ENCODE measurements around the gene AGL.

- TF ChIP-seq CTCF (tag by site-specific recombination; IDR thresholded peaks at IDR 0.05), result no peak
- TF ChIP-seq ZSCAN23 (tag by site-specific recombination; IDR thresholded peaks at IDR 0.05), result no peak
- TF ChIP-seq ZNF114 (tag by site-specific recombination; IDR thresholded peaks at IDR 0.05), result no peak
- TF ChIP-seq ZFP37 (tag by site-specific recombination; IDR thresholded peaks at IDR 0.05), result no peak
- TF ChIP-seq, protein P1, sequence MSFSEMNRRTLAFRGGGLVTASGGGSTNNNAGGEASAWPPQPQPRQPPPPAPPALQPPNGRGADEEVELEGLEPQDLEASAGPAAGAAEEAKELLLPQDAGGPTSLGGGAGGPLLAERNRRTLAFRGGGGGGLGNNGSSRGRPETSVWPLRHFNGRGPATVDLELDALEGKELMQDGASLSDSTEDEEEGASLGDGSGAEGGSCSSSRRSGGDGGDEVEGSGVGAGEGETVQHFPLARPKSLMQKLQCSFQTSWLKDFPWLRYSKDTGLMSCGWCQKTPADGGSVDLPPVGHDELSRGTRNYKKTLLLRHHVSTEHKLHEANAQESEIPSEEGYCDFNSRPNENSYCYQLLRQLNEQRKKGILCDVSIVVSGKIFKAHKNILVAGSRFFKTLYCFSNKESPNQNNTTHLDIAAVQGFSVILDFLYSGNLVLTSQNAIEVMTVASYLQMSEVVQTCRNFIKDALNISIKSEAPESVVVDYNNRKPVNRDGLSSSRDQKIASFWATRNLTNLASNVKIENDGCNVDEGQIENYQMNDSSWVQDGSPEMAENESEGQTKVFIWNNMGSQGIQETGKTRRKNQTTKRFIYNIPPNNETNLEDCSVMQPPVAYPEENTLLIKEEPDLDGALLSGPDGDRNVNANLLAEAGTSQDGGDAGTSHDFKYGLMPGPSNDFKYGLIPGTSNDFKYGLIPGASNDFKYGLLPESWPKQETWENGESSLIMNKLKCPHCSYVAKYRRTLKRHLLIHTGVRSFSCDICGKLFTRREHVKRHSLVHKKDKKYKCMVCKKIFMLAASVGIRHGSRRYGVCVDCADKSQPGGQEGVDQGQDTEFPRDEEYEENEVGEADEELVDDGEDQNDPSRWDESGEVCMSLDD (tag by site-specific recombination; IDR thresholded peaks at IDR 0.05), result no peak
- TF ChIP-seq KLF17 (tag by site-specific recombination; IDR thresholded peaks at IDR 0.05), result no peak
- TF ChIP-seq ZNF510 (tag by site-specific recombination; IDR thresholded peaks at IDR 0.05; ENCODE audit: insufficient replicate concordance), result no peak
- no peak for TF ChIP-seq KLF10 (tag by site-specific recombination; IDR thresholded peaks at IDR 0.05)
- no peak for TF ChIP-seq ZNF157 (tag by site-specific recombination; IDR thresholded peaks at IDR 0.05)
- TF ChIP-seq ZNF530 (tag by site-specific recombination; IDR thresholded peaks at IDR 0.05; ENCODE audit: low read depth), result no peak
- TF ChIP-seq, protein P2, sequence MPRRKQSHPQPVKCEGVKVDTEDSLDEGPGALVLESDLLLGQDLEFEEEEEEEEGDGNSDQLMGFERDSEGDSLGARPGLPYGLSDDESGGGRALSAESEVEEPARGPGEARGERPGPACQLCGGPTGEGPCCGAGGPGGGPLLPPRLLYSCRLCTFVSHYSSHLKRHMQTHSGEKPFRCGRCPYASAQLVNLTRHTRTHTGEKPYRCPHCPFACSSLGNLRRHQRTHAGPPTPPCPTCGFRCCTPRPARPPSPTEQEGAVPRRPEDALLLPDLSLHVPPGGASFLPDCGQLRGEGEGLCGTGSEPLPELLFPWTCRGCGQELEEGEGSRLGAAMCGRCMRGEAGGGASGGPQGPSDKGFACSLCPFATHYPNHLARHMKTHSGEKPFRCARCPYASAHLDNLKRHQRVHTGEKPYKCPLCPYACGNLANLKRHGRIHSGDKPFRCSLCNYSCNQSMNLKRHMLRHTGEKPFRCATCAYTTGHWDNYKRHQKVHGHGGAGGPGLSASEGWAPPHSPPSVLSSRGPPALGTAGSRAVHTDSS (tag by site-specific recombination; IDR thresholded peaks at IDR 0.05), result no peak
- no peak for TF ChIP-seq ZBTB7A (tag by site-specific recombination; IDR thresholded peaks at IDR 0.05; ENCODE audit: low read depth)
- TF ChIP-seq OSR2 (tag by site-specific recombination; IDR thresholded peaks at IDR 0.05), result no peak
- no peak for TF ChIP-seq ZNF416 (tag by site-specific recombination; IDR thresholded peaks at IDR 0.05)
Observed at GRCh38 chr1:99849413-99849743, 783 bp upstream of the AGL start.
